ENCODE data around the gene FBXO15.

Gene FBXO15

DNA sequence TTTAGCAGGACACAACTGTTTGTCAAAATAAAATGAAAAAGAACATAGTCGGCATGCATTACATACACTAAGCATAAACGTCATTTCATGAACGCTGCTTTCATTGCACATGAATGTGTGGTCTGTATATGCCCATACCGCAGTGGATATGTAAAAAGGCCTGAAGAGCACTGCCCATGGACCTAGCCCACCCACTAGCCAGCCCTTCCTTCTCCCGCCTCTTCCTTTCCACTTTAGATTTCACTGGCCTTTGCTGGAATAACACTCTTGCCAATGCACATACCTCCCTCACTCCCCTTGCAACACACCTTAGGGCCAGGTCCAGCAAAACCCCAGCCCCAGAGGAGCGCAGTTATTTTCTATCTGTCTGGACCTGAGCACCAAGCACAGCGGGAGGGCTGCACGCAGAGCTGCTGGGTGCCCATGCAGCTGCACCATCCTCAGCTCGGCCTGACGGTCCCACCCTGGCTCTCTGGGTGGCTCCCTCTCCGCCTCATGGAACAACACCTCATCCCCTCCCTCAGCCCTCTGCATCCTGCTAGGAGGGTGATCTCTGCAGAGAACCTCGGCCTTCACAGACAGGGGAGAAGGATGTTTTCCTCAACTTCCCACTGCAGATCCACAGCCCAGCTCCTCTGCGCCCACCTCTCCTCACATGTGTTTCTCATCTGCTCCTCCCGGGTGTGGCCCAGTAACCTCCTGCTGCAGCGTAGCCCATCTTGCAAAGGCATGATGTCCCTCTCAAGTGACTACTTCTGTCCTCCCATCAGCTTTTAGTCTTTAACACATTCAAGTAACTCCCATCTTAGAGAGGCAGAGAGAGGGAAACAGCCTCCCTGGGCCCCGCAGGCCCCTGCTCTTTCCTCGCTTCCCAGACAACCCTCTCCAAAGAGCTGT is 72.7 kb downstream of the FBXO15 start:
- intact Hi-C loops (cut with DNase I) = no loop called here
- no peak for DNase-seq

DNA sequence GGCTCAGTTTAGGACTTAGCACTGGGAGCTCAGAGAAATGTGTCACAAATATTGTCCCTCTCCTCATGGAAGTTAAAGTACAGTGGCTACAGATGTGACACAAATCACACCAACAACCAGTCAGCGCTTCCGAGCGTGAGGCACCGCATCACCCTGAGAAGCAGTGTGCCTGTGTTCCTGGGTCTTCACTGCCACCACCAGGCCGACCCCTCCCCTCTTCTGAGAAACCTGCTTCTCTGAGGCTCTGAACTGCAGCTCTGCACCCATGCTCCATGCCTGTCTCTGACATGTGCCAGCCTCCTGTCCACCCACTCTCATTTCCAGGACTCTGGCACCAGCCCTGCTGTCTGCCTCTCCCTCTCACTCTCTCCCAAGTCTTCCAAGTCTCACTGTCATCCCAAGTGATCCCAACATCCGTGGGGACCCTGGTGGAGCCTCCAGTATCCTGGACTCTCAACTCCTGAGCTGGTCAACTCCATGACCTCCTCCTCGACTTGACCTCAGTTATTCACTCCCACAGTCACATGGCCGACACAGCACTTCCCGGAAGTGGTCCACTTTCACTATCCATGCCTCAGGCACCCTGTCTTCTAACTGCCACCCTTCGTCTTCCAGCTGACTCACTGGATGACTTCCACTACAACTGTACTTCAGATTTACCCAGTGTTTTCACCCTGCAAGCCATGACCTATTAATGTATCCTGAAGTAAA is 73.5 kb downstream of the FBXO15 start:
- intact Hi-C loops (cut with DNase I) = no loop called here
- peak in 4 of 42 donors; percentile 20 to 31 (median 22) for DNase-seq

DNA sequence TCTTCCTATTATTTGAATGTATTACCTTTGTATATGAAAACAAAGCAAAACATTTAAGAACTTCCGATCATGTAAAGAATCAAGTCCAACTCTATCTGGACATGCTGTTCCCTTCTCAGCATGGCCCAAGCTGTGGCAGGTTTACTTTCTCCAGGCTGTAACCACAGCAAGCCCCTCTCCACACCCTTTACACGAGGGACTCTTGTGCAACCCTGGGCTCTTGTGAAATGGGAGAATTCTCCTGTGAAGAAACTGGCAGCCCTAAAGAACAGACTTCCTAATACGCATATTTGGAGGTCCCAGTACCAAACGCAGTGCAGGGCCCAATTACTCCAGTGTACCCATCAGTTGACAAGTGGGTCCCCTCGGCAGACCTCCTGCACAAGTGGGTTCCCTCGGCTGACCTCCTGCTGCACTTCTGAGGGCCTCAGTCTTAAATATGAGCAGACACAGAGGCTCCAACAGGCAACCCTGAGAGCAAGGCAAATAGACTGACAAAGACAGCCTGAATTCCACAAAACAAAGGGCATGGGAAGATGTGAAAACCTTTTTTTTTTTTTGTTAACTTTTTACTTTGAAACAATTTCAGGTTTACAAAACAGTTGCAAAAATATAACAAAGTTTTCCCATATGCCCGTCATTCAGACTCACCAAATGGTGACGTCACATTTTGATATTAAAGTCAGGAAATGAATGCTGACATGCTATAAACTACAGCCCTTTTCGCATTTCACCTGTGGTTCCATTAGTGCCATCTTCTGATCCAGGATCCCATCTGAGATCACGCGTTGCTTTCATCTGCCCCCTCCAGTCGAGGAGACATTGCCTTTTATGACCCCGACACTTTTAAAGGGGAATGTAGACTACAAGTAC is 78.2 kb downstream of the FBXO15 start:
- no peak for DNase-seq
- intact Hi-C loops (cut with DNase I) = no loop called here

DNA sequence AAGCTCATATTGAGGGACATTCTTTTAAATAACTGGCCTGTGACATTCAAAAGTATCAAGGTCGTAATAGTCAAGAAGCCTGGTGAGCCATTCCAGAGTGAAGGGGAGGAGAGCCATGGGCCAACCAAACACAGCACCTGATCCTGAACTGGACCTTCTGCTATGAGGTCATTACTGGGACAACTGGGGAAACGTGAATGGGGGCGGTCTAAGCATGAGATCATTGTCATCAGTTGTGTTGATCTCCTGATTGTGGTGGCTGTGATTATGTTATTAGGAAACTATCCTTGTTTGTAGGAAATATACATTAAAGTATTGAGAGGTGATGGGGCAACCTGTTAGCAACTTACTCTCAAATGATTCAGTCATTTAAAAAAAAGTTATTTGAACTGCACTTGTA is 79.3 kb downstream of the FBXO15 start:
- intact Hi-C loops (cut with DNase I) = no loop called here
- no peak for DNase-seq

DNA sequence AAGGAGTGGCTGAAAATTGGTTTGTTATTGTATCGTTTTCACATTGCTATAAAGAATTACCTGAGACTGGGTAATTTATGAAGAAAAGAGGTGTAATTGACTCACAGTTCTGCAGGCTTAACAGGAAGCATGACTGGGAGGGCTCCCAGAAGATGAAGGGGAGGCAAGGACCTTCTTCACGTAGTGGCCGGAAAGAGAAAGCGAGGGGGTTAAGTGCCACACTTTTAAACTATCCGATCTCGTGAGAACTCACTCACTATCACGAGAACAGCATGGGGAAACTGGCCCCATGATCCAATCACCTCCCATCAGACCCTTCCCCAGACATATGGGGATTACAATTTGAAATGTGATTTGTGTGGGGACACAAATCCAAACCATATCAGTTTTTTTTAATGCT is 81.6 kb downstream of the FBXO15 start:
- no peak for DNase-seq
- intact Hi-C loops (cut with DNase I) = no loop called here

DNA sequence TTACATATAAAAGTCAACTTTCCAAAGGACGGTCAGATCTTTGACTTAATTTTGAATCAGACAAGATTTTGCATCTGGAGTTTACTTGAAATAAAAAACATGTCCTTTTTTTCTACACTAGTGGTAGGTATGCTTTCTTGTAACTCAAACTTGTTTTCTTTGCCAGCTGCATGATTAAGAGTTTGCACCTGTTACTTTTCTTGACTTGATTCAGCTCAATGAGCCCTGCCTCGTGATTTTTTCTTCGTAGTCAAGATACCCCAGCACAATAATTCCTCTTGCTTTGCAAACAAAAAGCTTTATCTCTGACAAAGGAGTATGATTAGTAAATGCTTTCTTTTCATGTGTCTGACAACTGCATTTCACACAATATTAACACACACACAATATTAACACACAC is 82.3 kb downstream of the FBXO15 start:
- no peak for DNase-seq
- intact Hi-C loops (cut with DNase I) = no loop called here

DNA sequence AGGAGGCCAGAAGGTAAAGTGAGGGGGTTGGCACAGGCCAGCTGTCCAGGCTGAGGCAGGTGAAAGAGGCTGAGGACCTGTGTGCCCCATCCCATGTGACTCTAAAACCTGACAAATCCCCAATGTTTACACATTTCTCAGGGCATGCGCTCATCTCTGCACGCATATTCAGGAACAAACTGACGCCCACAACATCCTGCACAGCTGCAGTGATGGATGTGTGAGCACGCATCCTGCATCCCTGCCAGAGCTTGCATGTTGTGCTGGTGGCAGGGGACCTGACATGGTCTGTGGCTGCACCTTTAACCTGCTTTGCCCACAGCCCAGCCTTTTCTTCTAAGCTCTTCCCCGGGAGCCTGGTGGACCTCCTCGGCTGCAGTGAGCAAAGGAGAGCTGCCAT is 83.1 kb downstream of the FBXO15 start:
- peak in 33 of 42 donors; percentile 17 to 74 (median 47) for DNase-seq

DNA sequence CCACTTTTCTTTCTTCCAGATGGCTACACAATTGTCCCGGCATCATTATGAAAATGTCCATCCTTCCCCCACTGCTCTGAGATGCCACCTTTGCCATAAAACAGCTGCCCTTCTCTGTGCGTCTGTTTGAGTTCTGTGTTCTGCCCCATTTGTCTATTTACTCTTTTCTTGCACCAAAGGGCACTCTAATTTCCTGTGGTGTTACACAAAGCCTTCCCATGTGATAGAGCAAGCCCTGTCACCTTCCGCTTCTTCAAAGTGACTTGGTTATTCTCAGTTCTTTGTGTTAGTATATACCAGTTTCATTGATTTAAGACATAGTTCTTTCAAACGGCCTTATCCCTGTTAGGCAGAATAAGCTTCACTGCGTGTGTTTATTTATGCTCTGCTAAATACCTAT is 84.1 kb downstream of the FBXO15 start:
- intact Hi-C loops (cut with DNase I) = no loop called here
- DNase-seq = no peak

More for the DNA sequence above, 83.1 kb downstream of the FBXO15 start:
- intact Hi-C loops (cut with DNase I) = no loop called here

DNA sequence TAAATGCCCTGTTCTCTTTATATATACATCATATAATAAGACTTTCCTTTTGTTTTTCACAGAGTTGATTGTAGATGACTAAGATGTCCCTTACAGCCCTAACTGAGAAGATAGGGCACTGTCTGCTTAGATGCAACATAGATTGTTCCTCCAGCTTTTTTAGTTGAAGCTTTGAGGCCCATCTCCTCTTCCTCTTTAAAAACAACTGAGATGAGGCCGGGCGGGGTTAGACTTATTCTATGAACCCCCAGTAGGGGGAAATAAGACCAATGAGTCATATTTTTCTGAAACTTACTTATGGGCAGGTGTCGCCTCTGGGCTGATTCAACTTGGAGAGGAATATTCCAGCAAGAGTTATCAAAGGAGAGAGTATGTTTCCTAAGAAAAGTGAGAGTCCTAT is 84.6 kb downstream of the FBXO15 start:
- no peak for DNase-seq
- intact Hi-C loops (cut with DNase I) = no loop called here

DNA sequence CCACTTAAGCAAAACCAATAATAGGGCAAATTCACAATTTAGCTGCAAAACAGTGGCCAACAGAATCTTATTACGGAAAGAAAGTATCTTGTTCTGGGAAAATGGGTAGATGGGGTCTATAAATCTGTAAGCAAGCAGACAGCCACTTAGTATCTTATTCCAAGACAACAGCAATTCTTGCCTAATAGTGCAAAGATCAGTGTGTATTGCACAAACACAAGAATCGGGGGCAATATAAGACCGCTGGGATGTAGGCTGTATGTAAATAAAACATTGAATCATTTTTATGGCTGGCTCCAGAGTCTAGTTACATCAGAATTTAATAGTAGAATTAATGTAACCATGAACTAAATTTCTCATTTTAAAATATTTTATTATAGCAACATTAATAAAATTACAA is 85.6 kb downstream of the FBXO15 start:
- DNase-seq = no peak
- intact Hi-C loops (cut with DNase I) = no loop called here

DNA sequence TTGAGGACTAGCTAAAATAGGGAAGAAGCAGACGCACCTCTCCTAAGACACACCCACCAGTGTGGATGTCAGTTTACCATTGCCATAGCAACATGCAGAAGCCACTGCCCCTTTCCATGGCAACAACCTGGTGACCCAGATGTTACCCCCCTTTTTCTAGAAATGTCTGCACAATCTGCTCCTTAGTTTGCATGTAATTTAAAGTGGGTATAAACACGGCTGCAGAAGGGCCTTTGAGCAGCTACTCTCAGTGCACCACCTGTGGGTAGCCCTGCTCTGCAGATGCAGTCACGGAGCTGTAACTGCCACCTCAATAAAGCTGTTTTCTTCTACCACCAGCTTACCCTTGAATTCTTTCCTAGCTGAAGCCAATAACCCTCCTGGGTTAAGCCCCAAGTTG is 87.1 kb downstream of the FBXO15 start:
- peak in 1 of 42 donors; percentile 19 for DNase-seq
- intact Hi-C loops (cut with DNase I) = no loop called here

DNA sequence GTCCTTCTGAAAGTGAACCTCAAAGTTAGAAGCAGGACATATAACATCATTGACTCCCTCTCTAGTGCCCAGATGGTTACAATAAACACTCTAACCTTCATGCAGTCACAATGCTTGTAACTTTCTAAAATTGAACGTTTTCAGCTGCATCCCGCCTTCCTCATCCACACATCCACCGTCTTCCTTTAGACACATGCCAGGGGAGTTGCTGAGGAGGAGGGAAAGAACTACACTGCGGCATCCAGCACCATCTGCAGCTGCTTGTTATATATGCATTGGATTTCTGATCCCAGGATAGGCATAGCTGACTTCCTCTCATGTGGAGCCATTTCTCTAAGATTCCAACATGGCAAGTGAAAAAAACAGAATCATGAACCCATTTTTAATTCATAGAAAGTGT is 96.8 kb downstream of the FBXO15 start:
- no peak for DNase-seq
- intact Hi-C loops (cut with DNase I) = no loop called here

DNA sequence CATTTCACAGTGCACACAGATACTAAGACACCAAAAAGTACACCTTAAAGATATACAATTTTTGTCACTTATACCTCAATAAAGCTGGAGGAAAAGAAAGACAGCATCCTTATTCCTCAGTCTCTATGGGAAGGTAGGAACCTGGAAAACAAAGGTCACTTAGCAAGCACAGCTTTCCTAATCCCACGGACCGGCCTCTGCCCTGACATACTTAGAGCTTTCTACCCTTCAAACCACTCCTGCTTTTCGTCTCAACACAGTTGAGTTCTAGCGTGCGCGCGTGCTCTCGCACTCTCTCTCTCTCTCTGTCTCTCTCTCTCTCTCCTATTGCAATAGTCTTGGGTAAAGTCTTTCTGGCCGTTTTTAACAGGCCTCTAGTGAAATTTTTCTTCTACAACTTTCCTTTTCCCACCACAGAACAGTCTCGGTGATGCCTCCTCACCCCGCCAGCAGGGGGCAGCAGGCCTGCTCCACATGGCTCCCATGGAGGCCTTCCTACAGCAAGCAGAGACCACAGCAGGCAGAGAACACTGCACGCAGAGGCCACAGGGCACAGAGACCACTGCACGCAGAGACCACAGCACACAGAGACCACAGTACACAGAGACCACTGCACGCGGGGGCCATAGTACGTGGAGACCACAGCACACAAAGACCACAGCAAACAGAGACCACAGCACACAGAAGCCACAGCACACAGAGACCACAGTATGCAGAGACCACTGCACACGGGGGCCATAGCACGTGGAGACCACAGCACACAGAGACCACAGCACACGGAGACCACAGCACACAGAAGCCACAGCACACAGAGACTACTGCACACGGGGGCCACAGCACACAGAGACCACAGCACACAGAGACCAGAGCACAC is 106.9 kb downstream of the FBXO15 start:
- intact Hi-C loops (cut with DNase I) = no loop called here
- DNase-seq = peak in 32 of 42 donors; percentile 11 to 68 (median 40)

DNA sequence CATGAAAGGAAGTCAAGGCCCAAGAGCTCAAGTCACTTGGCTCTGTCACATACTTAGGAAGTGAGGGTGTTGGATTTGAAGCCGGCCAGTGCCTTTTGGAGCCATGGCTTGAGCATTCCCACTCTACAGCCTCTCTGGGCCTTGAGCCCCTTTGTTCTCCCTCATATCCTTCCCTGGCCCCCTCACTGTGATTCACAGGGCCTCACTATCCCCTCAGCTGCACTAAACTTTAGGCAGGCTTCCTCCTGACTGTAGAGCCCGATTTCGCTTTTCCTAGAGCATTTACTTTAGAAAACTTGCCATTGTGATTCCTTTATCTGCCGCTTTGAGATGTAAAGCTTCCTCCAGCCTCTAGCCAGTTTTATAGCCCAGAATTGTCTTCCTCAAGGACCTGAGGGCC is 107.6 kb downstream of the FBXO15 start:
- intact Hi-C loops (cut with DNase I) = no loop called here
- DNase-seq = no peak

DNA sequence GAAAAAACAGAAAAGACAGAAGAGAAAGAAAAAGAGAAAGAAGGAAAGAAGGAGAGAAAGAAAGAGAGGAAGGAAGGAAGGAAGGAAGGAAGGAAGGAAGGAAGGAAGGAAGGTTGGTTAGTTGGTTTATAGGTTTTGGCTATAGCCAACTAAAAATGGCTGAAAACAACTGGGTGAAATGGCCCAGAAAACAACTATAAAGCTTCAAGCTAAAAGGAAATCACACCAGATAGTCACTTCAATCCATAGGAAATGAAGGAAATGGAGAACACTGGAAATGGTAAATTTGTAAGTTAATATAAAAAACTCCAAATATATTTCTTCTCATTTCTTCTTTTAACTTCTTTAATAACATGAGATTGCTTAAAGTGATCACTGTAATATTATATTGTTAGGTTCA is 118.5 kb downstream of the FBXO15 start:
- intact Hi-C loops (cut with DNase I) = no loop called here
- DNase-seq = no peak
